K562 (cell line): ENCODE measurements around the gene CHRDL2. TPM values are rescaled to one million over a fixed set of nuclear protein-coding genes. Genes with fewer than 3 reads are reported as not detected.

Experiments used
- ATAC-seq: fragments of 200-7000 bp; cut with Tn5 transposase; 3 replicates; pipeline ENCODE4 v1.9.1; 2020; ENCODE audit warnings: moderate library complexity
- BruUV-seq: library from RNA; stranded (reverse); fragments of 400-500 nt; replicated peaks from 2 replicates; lab custom pipeline; 2021; lab: Mats Ljungman, UMichigan
- CTCF ChIA-PET: fragments of 300-600 bp; formaldehyde crosslinking; extraction: SDS; loops from one replicate; lab custom pipeline; 2021; ENCODE audit warnings: low intra/inter-chr PET ratio; lab: Yijun Ruan, JAX
- POLR2A ChIA-PET: fragments of 300-600, 350-650 bp; sonication (Branson Sonifier 250); formaldehyde crosslinking; extraction: SDS; loops from one replicate; lab custom pipeline; 2021; ENCODE audit warnings: antibody characterized with exemption, inconsistent platforms; lab: Yijun Ruan, JAX
- DNase-seq, 4 experiments: peaks; one replicate each; pipeline versions ENCODE4 v3.0.0 to v3.0.0-alpha.2; 2011 to 2018; ENCODE audit warnings: low spot score in 3 of 4, mixed read lengths in 3 of 4; ENCODE audit errors: extremely low read depth in 1 of 4
- FAIRE-seq: peaks from 2 replicates; lab custom pipeline; 2011; peaks lifted over from hg19 to GRCh38; lab: Jason Lieb, UNC
- H2AFZ ChIP-seq: 2 replicates; pipeline ENCODE4 v1.6.0; 2011; ENCODE audit warnings: low read depth, low read length, control low read depth, inconsistent platforms
- H3K27ac ChIP-seq: fragments of 200-600 bp; 3 replicates; pipeline ENCODE4 v1.8.0; 2011; ENCODE audit warnings: low read depth, mild to moderate bottlenecking, control low read depth, inconsistent platforms, low read length, moderate library complexity, mixed read lengths; ENCODE audit errors: extremely low read depth
- H3K27me3 ChIP-seq, 2 experiments: fragments of 300-600 bp in 1 of 2; 2 replicates in 1 of 2; 3 replicates in 1 of 2; pipeline versions ENCODE4 v1.6.0 to v1.8.0; 2011; ENCODE audit warnings: inconsistent platforms in 2 of 2, low read length in 2 of 2, mild to moderate bottlenecking in 1 of 2, mixed read lengths in 1 of 2, moderate library complexity in 1 of 2; ENCODE audit not compliant: control insufficient read depth in 2 of 2, insufficient read depth in 2 of 2
- H3K36me3 ChIP-seq: fragments of 300-600 bp; 3 replicates; pipeline ENCODE4 v1.8.0; 2011; ENCODE audit warnings: mild to moderate bottlenecking, low read length, inconsistent platforms; ENCODE audit not compliant: control insufficient read depth, insufficient read depth
- H3K4me1 ChIP-seq, 2 experiments: fragments of 200-600 bp in 1 of 2; replicated peaks in 1 of 2; 2 replicates in 1 of 2; 3 replicates in 1 of 2; pipeline versions ENCODE4 v1.5.1 to v1.8.0; 2011; ENCODE audit warnings: inconsistent platforms in 2 of 2, low read length in 2 of 2, mild to moderate bottlenecking in 1 of 2, mixed read lengths in 1 of 2, moderate library complexity in 1 of 2; ENCODE audit not compliant: control insufficient read depth in 2 of 2, insufficient read depth in 2 of 2
- H3K4me2 ChIP-seq: 2 replicates; pipeline ENCODE4 v1.6.1; 2011; ENCODE audit warnings: low read length, control low read depth, inconsistent platforms, mixed read lengths; ENCODE audit not compliant: insufficient read depth
- H3K4me3 ChIP-seq: fragments of 200-600 bp; sonication (generic), shearing (Covaris generic); 2 replicates; pipeline ENCODE4 v1.5.1; 2016; ENCODE audit warnings: control low read depth, inconsistent platforms
- H3K79me2 ChIP-seq: fragments of 200-600 bp; 3 replicates; pipeline ENCODE4 v1.8.0; 2011; ENCODE audit warnings: low read length, inconsistent platforms; ENCODE audit not compliant: control insufficient read depth, insufficient read depth
- H3K9ac ChIP-seq, 2 experiments: 2 replicates each; pipeline versions ENCODE4 v1.6.0 to v1.6.1; 2011; ENCODE audit warnings: low read depth in 2 of 2, low read length in 2 of 2, control low read depth in 1 of 2, inconsistent platforms in 1 of 2, mild to moderate bottlenecking in 1 of 2, mixed read lengths in 1 of 2; ENCODE audit not compliant: insufficient read depth in 1 of 2
- H3K9me1 ChIP-seq: one replicate; pipeline ENCODE4 v1.6.0; 2011; ENCODE audit warnings: inconsistent platforms, mild to moderate bottlenecking, low read length, moderate library complexity; ENCODE audit not compliant: control insufficient read depth, insufficient read depth
- H3K9me3 ChIP-seq: replicated peaks from 2 replicates; pipeline ENCODE4 v1.5.1; 2011; ENCODE audit warnings: low read depth, low read length, inconsistent platforms; ENCODE audit not compliant: control insufficient read depth, insufficient read depth
- H4K20me1 ChIP-seq: replicated peaks from 2 replicates; pipeline ENCODE4 v1.6.1; 2011; ENCODE audit warnings: low read length, inconsistent platforms, mixed read lengths; ENCODE audit not compliant: control insufficient read depth, insufficient read depth
- FOXJ2 ChIP-seq: fragments of 200-800 bp; sonication (Bioruptor generic); IDR thresholded peaks from 2 replicates; pipeline ENCODE4 v1.6.1; 2016; ENCODE audit warnings: missing genetic modification characterization, missing compliant biosample characterization
- GABPB1 ChIP-seq: sonication (generic); formaldehyde crosslinking; IDR thresholded peaks from 2 replicates; pipeline ENCODE4 v1.8.0; 2022; ENCODE audit warnings: mild to moderate bottlenecking, missing genetic modification reagents
- MEF2A ChIP-seq: IDR thresholded peaks from 2 replicates; pipeline ENCODE4 v1.6.1; 2011; ENCODE audit warnings: low read depth, mild to moderate bottlenecking, low read length, moderate library complexity; ENCODE audit not compliant: control insufficient read depth
- NFIC ChIP-seq: fragments of 450-650 bp; IDR thresholded peaks from 2 replicates; pipeline ENCODE4 v1.6.1; 2017; ENCODE audit warnings: mild to moderate bottlenecking, inconsistent platforms
- PBX2 ChIP-seq, 2 experiments: IDR thresholded peaks in 1 of 2; conservative IDR thresholded peaks in 1 of 2; 2 replicates each; pipeline ENCODE4 v1.6.1; 2016; ENCODE audit warnings: low read depth in 2 of 2, mild to moderate bottlenecking in 1 of 2, missing compliant biosample characterization in 1 of 2, missing genetic modification characterization in 1 of 2, moderate library complexity in 1 of 2
- WGBS: fragments of 100-300 bp; shearing (Covaris generic); methylation state at CpG from one replicate; pipeline ENCODE4 v1.1.6; 2016; ENCODE audit warnings: low coverage, mixed read lengths; ENCODE audit not compliant: insufficient coverage; ENCODE audit errors: missing lambda C conversion rate; 5-methylcytosine and 5-hydroxymethylcytosine counted together
- in situ Hi-C: fragments of 300-500 bp; cut with MboI; formaldehyde crosslinking; loops from 4 replicates; pipeline ENCODE4 v1.15.0; 2018; ENCODE audit warnings: inconsistent platforms, mixed read lengths
- intact Hi-C: fragments of 100-400 bp; cut with micrococcal nuclease; formaldehyde crosslinking; loops from 2 replicates; pipeline ENCODE4 v1.14.2; 2022
- polyA plus RNA-seq, 8 experiments: library from polyadenylated mRNA; depleted of rRNA in 4 of 8; stranded (reverse) in 5 of 8; unstranded in 3 of 8; fragments of >200 nt; fragmentation: Nextera tagmentation in 2 of 8; fragmentation: Illumina TruSeq in 1 of 8; extraction: Ambion mirVana in 2 of 8; extraction: Trizol in 1 of 8; gene quantifications; 2 replicates each; pipeline versions ENCODE4 v1.2.1 to v1.2.3, GENCODE V29; 2011 to 2014; ENCODE audit warnings: inconsistent platforms in 1 of 8, missing spikeins in 1 of 8
- total RNA-seq, 7 experiments: library from RNA; depleted of rRNA in 6 of 7; stranded (reverse); fragments of >200 nt in 6 of 7; fragmentation: Illumina TruSeq in 2 of 7; extraction: Trizol in 2 of 7; gene quantifications; 2 replicates each; pipeline versions ENCODE4 v1.2.1 to v1.2.3, GENCODE V29; 2011 to 2021; ENCODE audit warnings: low replicate concordance in 1 of 7
- TF ChIP-seq, protein P1 (sequence below), 2 experiments: fragments of 450-650 bp; IDR thresholded peaks; 2 replicates each; pipeline ENCODE4 v1.6.1; 2016; ENCODE audit warnings: mild to moderate bottlenecking in 2 of 2, borderline replicate concordance in 1 of 2, low read depth in 1 of 2, moderate library complexity in 1 of 2

The CHRDL2 gene
- total and polyA plus RNA-seq, 9 of the 15 experiments (the other 6 are each of a cell fraction or from before 2014, with no cell fraction given): not detected

GRCh38 chr11:74725701-74726100 is 5.5 kb downstream of the CHRDL2 start:
- Histone ChIP-seq H2AFZ (no peak overlapping the region), H3K27ac (no peak overlapping the region), H3K9me1 (no peaks in the 10 kb centered on the region), H3K36me3 (no peaks in the 10 kb centered on the region), H3K9me3 (no peaks in the 10 kb centered on the region), H3K4me3 (no peak overlapping the region), H3K79me2 (no peaks in the 10 kb centered on the region), H3K4me2 (no peak overlapping the region), H3K27me3 (peaks cover 47 to 57% of the 10 kb centered on the region in 2 experiments), H3K9ac (no peak overlapping the region), H4K20me1 (peaks cover 4% of the 10 kb centered on the region), H3K4me1 (peaks cover 0 to 10% of the 10 kb centered on the region in 2 experiments; a peak in 2 of 5 replicates)
- in situ Hi-C loops (no loop called here), intact Hi-C loops (loop anchor here (1.0 to 5.0 kb wide), 3 partner anchors 23 to 113 kb away; no protein-coding TSS in a partner anchor)
- FAIRE-seq (no peak), ATAC-seq (no peak), DNase-seq (no peak)
- ChIA-PET POLR2A (interaction anchor here (0.7 to 1.8 kb wide), 2 partner anchors 10 to 35 kb away, joined by 3 to 4 read pairs; no protein-coding TSS in a partner anchor), CTCF (interaction anchor here (1.8 to 1.9 kb wide), 2 partner anchors 23 to 115 kb away, joined by 8 to 12 read pairs; no protein-coding TSS in a partner anchor)
- 3% methylated on average over 4 of the region's 4 CpGs for WGBS
- TF ChIP-seq, protein P1, sequence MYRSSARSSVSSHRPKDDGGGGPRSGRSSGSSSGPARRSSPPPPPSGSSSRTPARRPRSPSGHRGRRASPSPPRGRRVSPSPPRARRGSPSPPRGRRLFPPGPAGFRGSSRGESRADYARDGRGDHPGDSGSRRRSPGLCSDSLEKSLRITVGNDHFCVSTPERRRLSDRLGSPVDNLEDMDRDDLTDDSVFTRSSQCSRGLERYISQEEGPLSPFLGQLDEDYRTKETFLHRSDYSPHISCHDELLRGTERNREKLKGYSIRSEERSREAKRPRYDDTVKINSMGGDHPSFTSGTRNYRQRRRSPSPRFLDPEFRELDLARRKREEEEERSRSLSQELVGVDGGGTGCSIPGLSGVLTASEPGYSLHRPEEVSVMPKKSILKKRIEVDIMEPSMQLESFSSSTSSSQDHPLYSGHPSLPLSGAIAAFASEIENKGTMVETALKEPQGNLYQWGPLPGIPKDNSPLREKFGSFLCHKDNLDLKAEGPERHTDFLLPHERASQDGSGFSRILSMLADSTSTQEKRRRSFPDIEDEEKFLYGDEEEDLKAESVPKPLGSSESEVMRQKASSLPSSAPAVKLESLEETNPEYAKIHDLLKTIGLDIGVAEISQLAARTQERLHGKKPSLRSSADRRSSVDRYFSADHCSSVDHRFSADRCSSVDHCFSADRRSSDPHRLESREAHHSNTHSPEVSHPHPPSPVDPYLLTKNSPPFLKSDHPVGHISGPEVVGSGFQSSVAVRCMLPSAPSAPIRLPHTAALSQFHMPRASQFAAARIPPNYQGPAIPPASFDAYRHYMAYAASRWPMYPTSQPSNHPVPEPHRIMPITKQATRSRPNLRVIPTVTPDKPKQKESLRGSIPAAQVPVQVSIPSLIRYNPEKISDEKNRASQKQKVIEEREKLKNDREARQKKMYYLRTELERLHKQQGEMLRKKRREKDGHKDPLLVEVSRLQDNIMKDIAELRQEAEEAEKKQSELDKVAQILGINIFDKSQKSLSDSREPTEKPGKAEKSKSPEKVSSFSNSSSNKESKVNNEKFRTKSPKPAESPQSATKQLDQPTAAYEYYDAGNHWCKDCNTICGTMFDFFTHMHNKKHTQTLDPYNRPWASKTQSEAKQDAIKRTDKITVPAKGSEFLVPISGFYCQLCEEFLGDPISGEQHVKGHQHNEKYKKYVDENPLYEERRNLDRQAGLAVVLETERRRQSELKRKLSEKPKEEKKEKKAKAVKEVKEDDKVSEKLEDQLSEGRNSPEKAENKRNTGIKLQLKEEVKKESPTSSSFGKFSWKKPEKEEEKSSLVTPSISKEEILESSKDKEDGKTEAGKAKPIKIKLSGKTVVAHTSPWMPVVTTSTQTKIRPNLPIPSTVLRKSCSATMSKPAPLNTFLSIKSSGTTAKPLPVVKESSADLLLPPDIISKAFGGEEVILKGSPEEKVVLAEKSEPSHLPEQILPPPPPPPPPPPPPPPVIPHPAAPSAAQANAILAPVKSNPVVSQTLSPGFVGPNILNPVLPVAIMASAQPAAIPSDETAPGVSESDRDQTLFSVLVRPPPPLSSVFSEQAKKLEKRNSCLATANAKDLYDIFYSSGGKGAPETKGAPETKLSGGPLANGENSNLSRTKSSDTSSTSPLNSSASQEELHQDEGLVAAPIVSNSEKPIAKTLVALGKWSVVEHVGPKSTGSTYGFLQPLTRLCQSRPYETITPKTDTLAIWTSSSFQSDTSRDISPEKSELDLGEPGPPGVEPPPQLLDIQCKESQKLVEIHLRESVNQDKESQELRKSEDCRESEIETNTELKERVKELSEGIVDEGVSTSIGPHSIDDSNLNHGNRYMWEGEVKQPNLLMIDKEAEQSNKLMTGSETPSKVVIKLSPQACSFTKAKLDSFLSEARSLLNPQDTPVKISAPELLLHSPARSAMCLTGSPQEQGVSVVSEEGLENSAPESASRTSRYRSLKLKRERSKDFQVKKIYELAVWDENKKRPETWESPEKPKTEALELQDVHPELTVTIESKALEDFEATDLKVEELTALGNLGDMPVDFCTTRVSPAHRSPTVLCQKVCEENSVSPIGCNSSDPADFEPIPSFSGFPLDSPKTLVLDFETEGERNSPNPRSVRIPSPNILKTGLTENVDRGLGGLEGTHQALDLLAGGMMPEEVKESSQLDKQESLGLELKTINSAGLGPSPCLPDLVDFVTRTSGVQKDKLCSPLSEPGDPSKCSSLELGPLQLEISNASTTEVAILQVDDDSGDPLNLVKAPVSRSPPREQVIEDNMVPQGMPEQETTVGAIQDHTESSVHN (IDR thresholded peaks at IDR 0.05; ENCODE audit: borderline replicate concordance in 1 of 2, low read depth in 1 of 2): no peak
- TF ChIP-seq NFIC: no peak
- TF ChIP-seq GABPB1 (CRISPR knock-in tag): no peak
- no peak for TF ChIP-seq FOXJ2 (tag)
- TF ChIP-seq PBX2 (CRISPR knock-in tag; IDR thresholded peaks at IDR 0.05; ENCODE audit: low read depth): no peak
- TF ChIP-seq PBX2 (tag; conservative IDR thresholded peaks at IDR 0.05; ENCODE audit: low read depth): no peak
- TF ChIP-seq MEF2A: no peak
- no TSS peak for BruUV-seq
